Measurements from ENCODE around the gene PDXK. TPM values are rescaled to one million over a fixed set of nuclear protein-coding genes. Genes with fewer than 3 reads are reported as not detected.

The PDXK gene
- total RNA-seq, 1 donor from 2014 or later: 72.0 TPM

GRCh38 chr21:43731891-43732711 lies 13.2 kb downstream of the PDXK start:
- H3K27me3 Mint-ChIP-seq (ENCODE audit: unreplicated experiment): peaks cover 12% of the 10 kb centered on the region
- DNase-seq (ENCODE audit: low spot score): no peak
- H3K27ac Mint-ChIP-seq (ENCODE audit: unreplicated experiment): no peak overlapping the region
- H3K36me3 Mint-ChIP-seq (ENCODE audit: low read depth, unreplicated experiment): peaks cover 5% of the 10 kb centered on the region
- no peaks in the 10 kb centered on the region for H3K9me3 Mint-ChIP-seq (ENCODE audit: unreplicated experiment)
- H3K4me1 Mint-ChIP-seq (ENCODE audit: unreplicated experiment): peaks cover 38% of the 10 kb centered on the region
- no peak overlapping the region for H3K4me3 Mint-ChIP-seq (ENCODE audit: unreplicated experiment)
- TF ChIP-seq CTCF (IDR thresholded peaks at IDR 0.05; ENCODE audit: unreplicated experiment): no peak

GRCh38 chr21:43733060-43733459 lies 14.1 kb downstream of the PDXK start:
- Mint-ChIP-seq H3K27ac (ENCODE audit: unreplicated experiment) (no peak overlapping the region), H3K36me3 (ENCODE audit: low read depth, unreplicated experiment) (peaks cover 4% of the 10 kb centered on the region), H3K9me3 (ENCODE audit: unreplicated experiment) (no peaks in the 10 kb centered on the region), H3K4me1 (ENCODE audit: unreplicated experiment) (peaks cover 33% of the 10 kb centered on the region), H3K4me3 (ENCODE audit: unreplicated experiment) (no peak overlapping the region), H3K27me3 (ENCODE audit: unreplicated experiment) (peaks cover 11% of the 10 kb centered on the region)
- no peak for TF ChIP-seq CTCF (IDR thresholded peaks at IDR 0.05; ENCODE audit: unreplicated experiment)
- no peak for DNase-seq (ENCODE audit: low spot score)

- no peaks in the 10 kb centered on the region for H3K9me3 Mint-ChIP-seq (ENCODE audit: unreplicated experiment)
- peaks cover 10% of the 10 kb centered on the region for H3K27me3 Mint-ChIP-seq (ENCODE audit: unreplicated experiment)
- H3K4me1 Mint-ChIP-seq (ENCODE audit: unreplicated experiment): peaks cover 28% of the 10 kb centered on the region
- peaks cover 4% of the 10 kb centered on the region for H3K36me3 Mint-ChIP-seq (ENCODE audit: low read depth, unreplicated experiment)
- no peak for TF ChIP-seq CTCF (IDR thresholded peaks at IDR 0.05; ENCODE audit: unreplicated experiment)
- DNase-seq (ENCODE audit: low spot score): no peak
- no peak overlapping the region for H3K4me3 Mint-ChIP-seq (ENCODE audit: unreplicated experiment)
- no peak overlapping the region for H3K27ac Mint-ChIP-seq (ENCODE audit: unreplicated experiment)
Observed at GRCh38 chr21:43733529-43734071, 14.7 kb downstream of the PDXK start.

- Mint-ChIP-seq H3K9me3 (ENCODE audit: unreplicated experiment) (no peaks in the 10 kb centered on the region), H3K4me3 (ENCODE audit: unreplicated experiment) (no peak overlapping the region), H3K27ac (ENCODE audit: unreplicated experiment) (no peak overlapping the region), H3K4me1 (ENCODE audit: unreplicated experiment) (peaks cover 28% of the 10 kb centered on the region), H3K36me3 (ENCODE audit: low read depth, unreplicated experiment) (peaks cover 6% of the 10 kb centered on the region), H3K27me3 (ENCODE audit: unreplicated experiment) (peaks cover 10% of the 10 kb centered on the region)
- no peak for DNase-seq (ENCODE audit: low spot score)
- no peak for TF ChIP-seq CTCF (IDR thresholded peaks at IDR 0.05; ENCODE audit: unreplicated experiment)
Observed at GRCh38 chr21:43734131-43734927, 15.4 kb downstream of the PDXK start.

Measured in endothelial cell (in vitro differentiated cells).